Astrocyte (in vitro differentiated cells and primary cell): Measurements from ENCODE around the gene WIPI1.

Experiments
- EZH2 ChIP-seq: IDR thresholded peaks from 2 replicates; pipeline ENCODE4 v1.6.1; 2012; ENCODE audit warnings: mild to moderate bottlenecking, low read length, inconsistent platforms; ENCODE audit not compliant: insufficient read depth
- TF ChIP-seq, protein P1 (sequence below): IDR thresholded peaks from 2 replicates; pipeline ENCODE4 v1.5.1; 2011; ENCODE audit warnings: low read depth, mild to moderate bottlenecking, inconsistent platforms, low read length, moderate library complexity; ENCODE audit not compliant: insufficient read depth

DNA sequence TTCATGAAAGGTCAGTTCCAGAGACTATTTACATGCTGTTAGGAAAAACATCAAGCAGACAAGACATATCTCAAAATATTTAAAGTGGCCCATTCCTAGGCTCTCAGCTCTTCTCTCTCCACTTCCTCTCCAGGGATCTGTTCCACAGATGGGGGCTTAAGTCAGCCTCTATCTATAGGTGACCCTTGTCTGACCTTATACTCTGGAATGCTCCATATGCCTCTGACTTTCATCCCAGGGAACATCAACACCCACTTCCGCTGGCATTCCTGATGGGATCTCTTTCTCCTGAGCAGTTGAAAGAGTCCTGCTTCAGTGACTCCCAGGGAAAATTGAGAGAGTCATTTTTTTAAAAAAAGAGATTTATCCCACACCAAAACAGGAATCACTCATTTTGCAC is 11.5 kb upstream of the WIPI1 start:
- TF ChIP-seq, protein P1, sequence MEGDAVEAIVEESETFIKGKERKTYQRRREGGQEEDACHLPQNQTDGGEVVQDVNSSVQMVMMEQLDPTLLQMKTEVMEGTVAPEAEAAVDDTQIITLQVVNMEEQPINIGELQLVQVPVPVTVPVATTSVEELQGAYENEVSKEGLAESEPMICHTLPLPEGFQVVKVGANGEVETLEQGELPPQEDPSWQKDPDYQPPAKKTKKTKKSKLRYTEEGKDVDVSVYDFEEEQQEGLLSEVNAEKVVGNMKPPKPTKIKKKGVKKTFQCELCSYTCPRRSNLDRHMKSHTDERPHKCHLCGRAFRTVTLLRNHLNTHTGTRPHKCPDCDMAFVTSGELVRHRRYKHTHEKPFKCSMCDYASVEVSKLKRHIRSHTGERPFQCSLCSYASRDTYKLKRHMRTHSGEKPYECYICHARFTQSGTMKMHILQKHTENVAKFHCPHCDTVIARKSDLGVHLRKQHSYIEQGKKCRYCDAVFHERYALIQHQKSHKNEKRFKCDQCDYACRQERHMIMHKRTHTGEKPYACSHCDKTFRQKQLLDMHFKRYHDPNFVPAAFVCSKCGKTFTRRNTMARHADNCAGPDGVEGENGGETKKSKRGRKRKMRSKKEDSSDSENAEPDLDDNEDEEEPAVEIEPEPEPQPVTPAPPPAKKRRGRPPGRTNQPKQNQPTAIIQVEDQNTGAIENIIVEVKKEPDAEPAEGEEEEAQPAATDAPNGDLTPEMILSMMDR, result no peak
- TF ChIP-seq EZH2, result no peak
